NB4 (cell line): ENCODE results near the gene TRIM28.
"Not testable (repeated sequence)": the region's sequence is repeated elsewhere in the genome, so short reads cannot be mapped to it uniquely, and the experiment has no call there.

Experiments used
- DNase-seq: peaks from one replicate; pipeline ENCODE4 v3.0.0; 2010; ENCODE audit warnings: low read depth
- H3K4me3 ChIP-seq: one replicate; pipeline ENCODE4 v1.5.1; 2011; ENCODE audit warnings: mild to moderate bottlenecking, low read depth, low read length, moderate library complexity
- CTCF ChIP-seq: IDR thresholded peaks from one replicate; pipeline ENCODE4 v1.5.1; 2012; ENCODE audit warnings: low read depth, low read length
- MYC ChIP-seq: IDR thresholded peaks from 2 replicates; pipeline ENCODE4 v1.6.1; 2011; ENCODE audit warnings: low read depth, low read length
- POLR2A ChIP-seq: IDR thresholded peaks from 2 replicates; pipeline ENCODE4 v1.6.1; 2011; ENCODE audit warnings: mild to moderate bottlenecking; ENCODE audit not compliant: insufficient read length; ENCODE audit errors: extremely low read depth
- TF ChIP-seq, protein P1 (sequence below): IDR thresholded peaks from 2 replicates; pipeline ENCODE4 v1.6.1; 2011; ENCODE audit warnings: low read depth, low read length

The TRIM28 gene

GRCh38 chr19:58571575-58571947 is 27.7 kb downstream of the TRIM28 start:
- no peak for DNase-seq
- TF ChIP-seq POLR2A (no peak), CTCF (no peak)
- TF ChIP-seq, protein P1, sequence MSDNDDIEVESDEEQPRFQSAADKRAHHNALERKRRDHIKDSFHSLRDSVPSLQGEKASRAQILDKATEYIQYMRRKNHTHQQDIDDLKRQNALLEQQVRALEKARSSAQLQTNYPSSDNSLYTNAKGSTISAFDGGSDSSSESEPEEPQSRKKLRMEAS: no peak
- H3K4me3 ChIP-seq: peak overlapping the region; percentile 75

- peak overlapping the region; percentile 75 for H3K4me3 ChIP-seq
- no peak for DNase-seq
- no peak for TF ChIP-seq MYC
- peak; percentile 25 for TF ChIP-seq POLR2A
Observed at GRCh38 chr19:58572026-58572817, 28.4 kb downstream of the TRIM28 start.

DNA sequence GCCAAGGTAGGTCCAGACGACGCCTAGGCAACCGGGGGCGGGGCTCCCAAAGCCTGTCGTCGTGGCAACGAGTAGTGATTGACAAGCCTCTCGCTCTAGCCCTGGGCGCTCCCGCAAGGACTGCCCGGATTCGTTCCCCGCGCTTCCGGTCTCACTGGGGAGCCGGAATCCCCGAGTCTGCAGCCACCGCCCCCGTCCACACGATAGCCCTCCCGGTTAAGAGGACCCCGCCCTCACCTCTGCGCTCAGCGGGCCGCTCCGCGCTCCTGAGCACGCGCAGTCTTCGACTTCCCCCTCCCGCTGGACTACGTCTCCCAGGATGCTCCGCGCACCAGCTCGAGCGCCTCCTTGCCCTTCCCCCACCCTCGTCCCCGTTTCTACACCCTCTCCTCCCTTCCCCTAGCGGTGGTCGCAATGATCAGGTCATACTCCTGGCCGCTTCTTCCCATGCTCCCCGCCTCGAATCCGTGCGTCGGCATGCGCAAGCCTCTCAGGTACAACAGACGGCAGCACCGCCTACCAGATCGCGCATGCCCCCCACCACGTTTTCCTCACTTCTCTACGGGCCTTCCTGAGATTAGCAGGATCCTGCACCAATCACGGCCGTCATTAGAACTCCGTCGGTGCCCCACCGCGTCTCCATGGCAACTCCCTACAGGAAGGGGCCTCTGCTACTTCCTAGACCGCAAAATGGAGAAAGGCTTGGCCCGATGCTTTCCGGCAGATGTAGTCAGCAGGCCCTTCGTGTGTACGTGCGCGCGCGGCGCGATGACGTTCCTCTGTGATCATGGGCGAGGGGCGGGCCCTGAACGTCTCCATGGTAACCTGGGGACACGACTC is 29.2 kb downstream of the TRIM28 start, which contains the start of gene MZF1:
Gene MZF1 (minus strand): TSS at position 518 of the 840 bp plus-strand sequence. CDS start 1,946 bp downstream, outside the sequence.
- TF ChIP-seq MYC (peak; percentile 35), POLR2A (peak; percentile 47), CTCF (no peak)
- TF ChIP-seq, protein P1: peak; percentile 62
- peak; percentile 100 for DNase-seq
- peak within 1 kb of the TSS; percentile 75 for H3K4me3 ChIP-seq

GRCh38 chr19:58573658-58574164 is 29.8 kb downstream of the TRIM28 start:
- H3K4me3 ChIP-seq: peak overlapping the region; percentile 75
- TF ChIP-seq POLR2A: no peak
- no peak for TF ChIP-seq MYC
- TF ChIP-seq CTCF: no peak
- TF ChIP-seq, protein P1: no peak
- no peak for DNase-seq

DNA sequence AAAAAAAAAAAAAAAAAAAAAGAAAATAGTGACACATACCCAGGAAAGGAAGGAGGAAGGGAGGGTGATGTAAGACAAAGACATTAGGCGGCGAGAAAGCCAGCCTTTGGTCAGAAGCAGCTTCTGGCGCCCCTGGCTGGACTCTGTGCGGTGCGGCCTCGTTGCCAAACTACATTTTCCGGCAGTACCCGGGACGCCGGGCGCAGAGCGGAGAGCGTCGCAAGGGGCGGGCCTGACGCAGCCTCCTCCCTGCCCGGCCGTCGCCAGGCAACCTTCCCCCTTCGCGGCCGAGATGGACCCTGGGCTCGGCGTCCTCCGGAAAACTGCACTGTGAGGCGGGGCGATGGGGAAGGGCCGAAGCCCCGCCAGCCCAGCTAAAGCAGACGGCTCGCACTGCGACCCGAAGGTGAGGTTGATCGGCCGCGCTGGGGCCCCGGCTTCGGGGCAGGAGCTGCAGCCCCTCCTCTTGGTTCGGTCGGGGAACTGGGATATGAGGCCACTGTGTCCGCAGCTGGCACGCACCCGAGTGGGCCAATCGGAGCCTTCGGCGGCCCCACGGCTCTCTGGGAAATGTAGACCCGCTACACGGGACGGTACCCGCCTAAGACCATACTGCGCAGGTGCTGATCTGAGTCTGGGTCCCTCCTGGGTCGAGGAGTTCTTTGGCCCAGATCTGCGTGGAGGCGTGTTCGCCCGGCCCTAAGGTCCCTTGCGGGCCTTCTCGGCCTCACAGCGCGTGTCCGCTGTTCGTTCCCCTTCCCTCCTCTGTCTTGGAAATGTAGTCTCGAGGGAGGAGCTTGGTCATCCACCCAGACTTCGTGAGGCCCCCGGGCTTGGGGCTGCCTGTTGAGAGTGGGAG is 31.5 kb downstream of the TRIM28 start:
- peak; percentile 93 for DNase-seq
- TF ChIP-seq, protein P1: peak; percentile 39; the same call in 1 of the 2 replicates
- TF ChIP-seq MYC: no peak; the same call in 1 of the 2 replicates
- peak; percentile 58 for TF ChIP-seq POLR2A
- no peak for TF ChIP-seq CTCF
- peak overlapping the region; percentile 79 for H3K4me3 ChIP-seq

- H3K4me3 ChIP-seq, DNase-seq: not testable (repeated sequence)
Observed at GRCh38 chr19:58577581-58577980, 33.7 kb downstream of the TRIM28 start.
